A673 (cell line): Measurements from ENCODE around the gene ZFYVE28. TPM values are rescaled to one million over a fixed set of nuclear protein-coding genes. Genes with fewer than 3 reads are reported as not detected.

Source experiments
- BruUV-seq: library from RNA; stranded (reverse); fragments of 400-500 nt; replicated peaks from 2 replicates; lab custom pipeline; 2021; lab: Mats Ljungman, UMichigan
- CTCF ChIA-PET: fragments of 300-600 bp; sonication (Branson Sonifier 250); formaldehyde crosslinking; loops from one replicate; lab custom pipeline; 2022; ENCODE audit warnings: antibody characterized with exemption; lab: Charles Lee
- POLR2A ChIA-PET: fragments of 300-600 bp; sonication (Branson Sonifier 250); formaldehyde crosslinking; loops from one replicate; lab custom pipeline; 2022; ENCODE audit warnings: antibody characterized with exemption; ENCODE audit not compliant: low non-redundant PET; lab: Charles Lee
- DNase-seq: peaks from one replicate; pipeline ENCODE4 v3.0.0-alpha.2; 2015; ENCODE audit warnings: low spot score
- H3K27ac ChIP-seq: fragments of 200-600 bp; sonication (generic); 2 replicates; pipeline ENCODE4 v1.5.1; 2016; ENCODE audit warnings: mixed run types, low read depth, mild to moderate bottlenecking, mixed read lengths, antibody characterized with exemption, low read length; ENCODE audit not compliant: poor library complexity, severe bottlenecking
- H3K27me3 ChIP-seq: fragments of 200-600 bp; sonication (generic); replicated peaks from 2 replicates; pipeline ENCODE4 v1.6.1; 2017; ENCODE audit warnings: mixed run types, low read depth, mild to moderate bottlenecking, mixed read lengths, antibody characterized with exemption, low read length; ENCODE audit not compliant: insufficient read depth, poor library complexity
- H3K36me3 ChIP-seq: fragments of 200-600 bp; sonication (generic); 2 replicates; pipeline ENCODE4 v1.6.1; 2016; ENCODE audit warnings: mixed run types, mild to moderate bottlenecking, mixed read lengths, antibody characterized with exemption, low read length; ENCODE audit not compliant: insufficient read depth, poor library complexity, severe bottlenecking
- H3K4me1 ChIP-seq: fragments of 200-600 bp; sonication (generic); 2 replicates; pipeline ENCODE4 v1.6.1; 2017; ENCODE audit warnings: mixed run types, mild to moderate bottlenecking, mixed read lengths, antibody characterized with exemption, low read length; ENCODE audit not compliant: insufficient read depth, poor library complexity, severe bottlenecking
- H3K4me3 ChIP-seq: fragments of 200-600 bp; sonication (generic); 2 replicates; pipeline ENCODE4 v1.5.1; 2016; ENCODE audit warnings: low read depth, mixed run types, mild to moderate bottlenecking, mixed read lengths, low read length; ENCODE audit not compliant: poor library complexity, severe bottlenecking
- H3K9me3 ChIP-seq: fragments of 200-600 bp; sonication (generic); 2 replicates; pipeline ENCODE4 v1.6.1; 2016; ENCODE audit warnings: mixed run types, low read depth, mild to moderate bottlenecking, mixed read lengths, antibody characterized with exemption, low read length; ENCODE audit not compliant: poor library complexity, severe bottlenecking
- CTCF ChIP-seq: fragments of 300-800, 200-600 bp; sonication (generic); conservative IDR thresholded peaks from 2 replicates; pipeline ENCODE4 v1.5.1; 2017; ENCODE audit warnings: low read depth, mild to moderate bottlenecking, antibody characterized with exemption, low read length, moderate library complexity, mixed read lengths
- EZH2 ChIP-seq: fragments of 200-600 bp; sonication (generic); IDR thresholded peaks from 2 replicates; pipeline ENCODE4 v1.6.1; 2017; ENCODE audit warnings: borderline replicate concordance, low read depth, mild to moderate bottlenecking, mixed read lengths, antibody characterized with exemption, low read length; ENCODE audit not compliant: poor library complexity, severe bottlenecking
- intact Hi-C: fragments of 100-400 bp; cut with micrococcal nuclease; formaldehyde crosslinking; loops from one replicate; pipeline ENCODE4 v1.10.0; 2022; ENCODE audit not compliant: unreplicated experiment
- total RNA-seq: library from RNA; stranded (reverse); gene quantifications from 2 replicates; pipeline ENCODE4 v1.2.3, GENCODE V29; 2021

Gene ZFYVE28
- total RNA-seq, 1 experiment from 2014 or later = 8.6 TPM

DNA sequence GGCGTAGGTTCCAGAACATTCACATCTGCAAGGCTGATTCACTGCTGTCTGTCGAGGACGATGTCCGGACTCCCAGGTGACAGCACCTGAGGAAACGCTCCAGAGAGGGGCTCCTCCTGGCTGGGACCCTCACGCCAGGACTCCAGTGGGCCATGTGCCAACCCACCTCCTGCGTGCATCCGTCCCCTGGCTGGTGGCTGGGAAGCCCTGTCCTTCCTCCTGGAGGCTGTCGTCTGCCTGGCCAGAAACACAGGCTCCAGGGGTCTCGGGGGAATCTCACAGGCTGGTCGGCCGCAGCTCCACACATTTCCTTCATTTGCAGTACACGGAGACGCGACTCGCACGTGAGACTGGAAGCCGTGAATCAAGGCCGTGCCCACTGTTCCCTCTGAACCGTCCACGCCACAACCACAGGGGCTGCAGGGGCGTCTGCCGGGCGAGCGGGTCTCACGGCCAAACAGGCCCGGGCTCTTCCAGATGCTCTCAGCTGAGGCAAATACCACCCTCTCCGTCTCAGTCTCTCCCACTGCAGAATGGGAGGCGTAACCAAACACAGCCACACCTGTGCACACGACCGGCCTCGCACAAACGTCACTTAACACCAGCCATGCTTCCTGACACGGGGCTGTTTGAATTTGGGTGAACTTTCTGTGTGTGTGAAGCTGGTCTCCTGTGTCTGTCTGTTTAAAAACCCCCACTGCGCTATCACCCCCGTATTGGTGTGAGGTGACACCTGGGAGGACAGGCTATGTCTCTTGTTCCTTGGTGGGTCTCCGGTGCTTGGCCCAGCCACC is 117.8 kb downstream of the ZFYVE28 start:
- no peak overlapping the region for H3K4me3 ChIP-seq
- H3K9me3 ChIP-seq = no peaks in the 10 kb centered on the region
- intact Hi-C loops = no loop called here
- ChIA-PET POLR2A (no interaction called here), CTCF (no interaction called here)
- DNase-seq = no peak
- no peak overlapping the region for H3K27ac ChIP-seq
- TF ChIP-seq CTCF (no peak), EZH2 (no peak)
- no peaks in the 10 kb centered on the region for H3K36me3 ChIP-seq
- no peaks in the 10 kb centered on the region for H3K27me3 ChIP-seq
- H3K4me1 ChIP-seq = no peaks in the 10 kb centered on the region
- no TSS peak for BruUV-seq

DNA sequence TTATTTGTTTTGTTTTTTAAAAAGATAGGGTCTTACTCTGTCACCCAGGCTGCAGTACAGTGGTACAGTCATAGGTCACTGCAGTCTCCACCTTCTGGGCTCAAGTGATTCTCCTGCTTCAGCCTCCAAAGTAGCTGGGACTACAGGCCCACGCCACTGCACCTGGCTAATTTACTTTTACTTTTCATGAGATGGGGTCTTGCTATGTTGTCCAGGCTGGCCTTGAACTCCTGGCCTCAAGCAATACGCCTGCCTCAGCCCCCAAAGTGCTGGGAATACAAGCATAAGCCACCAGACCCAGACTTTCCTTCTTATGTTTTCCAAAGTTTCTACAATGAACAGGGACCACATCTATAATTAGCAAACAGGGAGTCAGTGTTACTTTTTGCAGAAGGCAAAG is 118.7 kb downstream of the ZFYVE28 start:
- intact Hi-C loops = no loop called here
- POLR2A ChIA-PET = no interaction called here
- H3K27ac ChIP-seq = no peak overlapping the region
- DNase-seq = no peak
- no peak for TF ChIP-seq EZH2
- TF ChIP-seq CTCF = no peak
- CTCF ChIA-PET = no interaction called here
- no peaks in the 10 kb centered on the region for H3K9me3 ChIP-seq
- no peaks in the 10 kb centered on the region for H3K4me1 ChIP-seq
- H3K27me3 ChIP-seq = no peaks in the 10 kb centered on the region
- no peaks in the 10 kb centered on the region for H3K36me3 ChIP-seq
- no TSS peak for BruUV-seq
- H3K4me3 ChIP-seq = no peak overlapping the region

DNA sequence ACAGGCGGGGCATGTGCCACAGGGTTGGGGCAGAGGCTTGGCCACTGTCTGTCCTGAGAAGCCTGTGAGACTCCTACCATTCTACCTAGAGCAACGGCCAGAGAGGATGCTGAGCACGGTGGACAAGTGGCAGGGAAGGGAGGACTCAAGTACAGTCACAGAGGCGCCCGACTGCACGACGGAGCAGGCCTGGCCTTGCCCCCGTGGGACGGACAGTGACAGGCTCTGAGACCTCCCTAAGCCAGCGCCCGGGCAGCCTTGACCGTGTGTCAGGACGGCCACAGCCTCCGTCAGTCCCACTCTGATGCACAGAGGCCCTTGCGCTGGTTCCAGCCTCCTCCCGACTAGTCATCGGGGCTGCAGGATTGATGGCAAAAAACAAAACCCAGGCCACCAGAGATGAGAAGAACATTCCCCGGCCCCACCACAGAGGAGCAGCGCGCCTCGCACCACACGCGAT is 119.9 kb downstream of the ZFYVE28 start:
- no peaks in the 10 kb centered on the region for H3K27me3 ChIP-seq
- H3K27ac ChIP-seq = no peak overlapping the region
- POLR2A ChIA-PET = no interaction called here
- no peaks in the 10 kb centered on the region for H3K4me1 ChIP-seq
- H3K9me3 ChIP-seq = no peaks in the 10 kb centered on the region
- CTCF ChIA-PET = no interaction called here
- no TSS peak for BruUV-seq
- TF ChIP-seq CTCF = no peak
- TF ChIP-seq EZH2 = no peak
- H3K36me3 ChIP-seq = no peaks in the 10 kb centered on the region
- intact Hi-C loops = no loop called here
- no peak for DNase-seq
- no peak overlapping the region for H3K4me3 ChIP-seq
